HS-27A (cell line): ENCODE measurements around the gene TEN1.
"Not testable (repeated sequence)": the region's sequence is repeated elsewhere in the genome, so short reads cannot be mapped to it uniquely, and the experiment has no call there.

Source experiments
- DNase-seq: peaks from one replicate; pipeline ENCODE4 v3.0.0-alpha.2; 2012; ENCODE audit warnings: low read depth, missing footprints

TEN1 gene

GRCh38 chr17:76025294-76025693, 46.3 kb downstream of the TEN1 start:
- DNase-seq: no peak

DNA sequence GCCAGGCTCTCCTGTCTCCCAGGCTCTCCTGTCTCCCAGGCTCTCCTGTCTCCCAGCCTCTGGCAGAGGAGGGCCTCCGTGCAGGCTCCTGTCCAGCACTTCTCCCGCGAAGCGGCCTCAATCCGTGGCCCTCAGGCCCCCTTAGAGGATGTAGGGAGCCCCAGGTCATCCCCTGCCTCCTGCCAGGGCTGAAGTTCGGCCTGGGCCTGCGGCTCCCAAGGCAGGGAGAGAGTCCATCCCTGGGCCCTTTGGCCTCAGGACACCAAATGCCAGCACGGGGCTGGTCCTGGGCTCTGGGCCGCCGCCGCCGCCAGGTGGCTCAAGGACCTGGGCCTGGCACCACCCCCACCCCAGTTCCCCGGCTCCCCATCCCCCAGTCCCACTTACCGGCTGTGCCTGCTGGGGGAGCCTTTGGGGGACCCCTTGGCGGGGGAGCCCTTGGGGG, 47.7 kb downstream of the TEN1 start:
- no peak for DNase-seq

- DNase-seq: no peak
These were observed 48.3 kb downstream of the TEN1 start, which contains the start of gene EVPL for GRCh38 chr17:76027159-76027839. EVPL (minus strand) TSS chr17:76027306; CDS start chr17:76027198, 108 bp downstream.

DNA sequence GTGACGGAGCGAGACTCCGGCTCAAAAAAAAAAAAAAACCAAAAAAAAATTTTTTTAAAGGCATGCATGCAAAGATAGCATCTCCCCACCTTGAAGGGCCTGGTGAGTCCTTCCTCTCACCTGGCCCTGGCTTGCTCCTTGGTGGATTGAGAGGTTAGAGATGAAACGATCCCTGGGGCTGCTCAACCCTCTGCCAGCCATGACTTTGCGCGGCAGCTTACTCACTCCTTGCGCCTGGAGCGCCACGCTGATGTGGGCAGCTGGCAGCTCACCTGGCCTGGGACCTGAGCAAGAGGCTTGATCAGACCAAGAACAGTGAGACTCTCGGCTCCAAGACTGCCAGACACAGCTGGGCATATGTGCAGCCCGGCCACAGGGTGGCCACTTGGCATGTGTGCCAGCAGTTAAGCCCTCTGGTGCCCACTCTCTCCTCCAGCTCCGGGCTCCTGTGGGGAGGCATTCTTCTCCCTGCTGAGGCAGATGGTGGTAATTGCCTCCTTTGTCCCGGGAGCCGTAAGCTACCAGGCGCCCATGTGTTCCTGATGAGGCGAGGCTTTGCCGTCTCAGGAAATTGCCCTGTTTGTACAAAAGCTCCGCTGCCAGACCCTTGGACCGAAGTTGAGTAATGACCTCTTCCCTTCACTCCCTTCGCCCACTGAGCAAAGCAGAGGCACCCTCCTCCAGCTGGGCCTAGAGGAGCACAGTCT, 53.2 kb downstream of the TEN1 start:
- no peak for DNase-seq

GRCh38 chr17:76032780-76033108, 53.7 kb downstream of the TEN1 start:
- no peak for DNase-seq

DNA sequence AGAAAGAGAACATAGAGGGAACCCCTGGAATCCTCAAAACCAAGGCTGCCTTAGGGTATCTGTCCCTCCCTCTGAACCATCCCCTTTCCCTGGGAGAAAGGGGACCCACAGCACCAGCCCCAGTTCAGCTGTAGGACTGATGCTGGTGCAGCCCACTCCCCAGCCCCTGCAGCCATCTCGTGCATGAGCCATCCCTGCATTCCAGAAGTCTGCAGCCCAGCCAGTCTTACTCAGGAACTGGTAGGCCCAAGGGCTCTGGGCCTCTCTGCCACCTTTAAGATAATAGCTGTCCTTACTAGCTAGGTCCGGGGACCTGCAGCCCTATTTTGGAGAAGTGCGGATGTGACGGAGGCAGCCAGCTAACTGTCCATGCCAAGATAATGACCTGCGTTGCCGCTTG, 54.1 kb downstream of the TEN1 start:
- no peak for DNase-seq

DNA sequence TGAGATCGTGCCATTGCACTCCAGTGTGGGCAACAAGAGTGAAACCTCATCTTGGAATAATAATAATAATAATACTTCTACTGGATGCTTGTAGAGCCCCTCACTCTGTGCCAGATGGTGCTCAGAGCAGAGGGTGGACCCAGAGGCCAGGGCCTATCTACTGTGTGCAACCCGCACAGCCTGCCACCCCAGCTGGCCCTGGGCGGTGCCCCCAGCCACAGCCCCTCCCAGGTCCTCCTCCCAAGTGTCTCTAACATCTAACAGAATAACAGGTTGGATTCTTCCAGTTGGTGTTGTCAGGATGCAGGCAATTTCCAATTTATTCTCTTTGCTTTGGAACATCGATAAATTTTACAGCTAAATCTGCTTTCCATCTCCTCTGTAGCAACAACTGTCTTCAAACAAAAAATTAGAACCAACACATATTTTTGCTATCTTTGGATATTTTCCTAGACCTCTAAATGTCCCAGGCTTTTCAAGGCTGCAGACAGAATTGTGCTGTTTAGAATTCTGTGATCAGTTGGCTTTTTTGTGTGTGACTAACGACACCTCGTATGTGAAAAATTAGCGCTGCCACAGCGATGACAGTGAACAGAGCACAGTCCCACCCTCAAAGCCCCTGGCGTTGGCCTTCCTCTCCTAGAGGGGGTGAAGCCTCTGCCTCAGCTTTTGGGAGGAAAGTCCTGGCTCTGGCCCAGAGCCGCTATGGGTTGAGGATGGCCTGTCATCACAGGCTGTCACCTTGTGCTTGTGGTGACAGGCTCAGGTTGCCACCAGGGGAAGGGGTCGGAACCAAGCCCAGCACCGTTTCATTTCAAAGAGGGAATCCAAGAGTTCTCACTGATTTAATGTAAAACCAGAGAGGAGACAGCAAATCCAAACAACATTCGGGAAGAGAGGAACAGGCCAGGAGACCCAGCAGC, 55.6 kb downstream of the TEN1 start:
- DNase-seq: no peak

DNA sequence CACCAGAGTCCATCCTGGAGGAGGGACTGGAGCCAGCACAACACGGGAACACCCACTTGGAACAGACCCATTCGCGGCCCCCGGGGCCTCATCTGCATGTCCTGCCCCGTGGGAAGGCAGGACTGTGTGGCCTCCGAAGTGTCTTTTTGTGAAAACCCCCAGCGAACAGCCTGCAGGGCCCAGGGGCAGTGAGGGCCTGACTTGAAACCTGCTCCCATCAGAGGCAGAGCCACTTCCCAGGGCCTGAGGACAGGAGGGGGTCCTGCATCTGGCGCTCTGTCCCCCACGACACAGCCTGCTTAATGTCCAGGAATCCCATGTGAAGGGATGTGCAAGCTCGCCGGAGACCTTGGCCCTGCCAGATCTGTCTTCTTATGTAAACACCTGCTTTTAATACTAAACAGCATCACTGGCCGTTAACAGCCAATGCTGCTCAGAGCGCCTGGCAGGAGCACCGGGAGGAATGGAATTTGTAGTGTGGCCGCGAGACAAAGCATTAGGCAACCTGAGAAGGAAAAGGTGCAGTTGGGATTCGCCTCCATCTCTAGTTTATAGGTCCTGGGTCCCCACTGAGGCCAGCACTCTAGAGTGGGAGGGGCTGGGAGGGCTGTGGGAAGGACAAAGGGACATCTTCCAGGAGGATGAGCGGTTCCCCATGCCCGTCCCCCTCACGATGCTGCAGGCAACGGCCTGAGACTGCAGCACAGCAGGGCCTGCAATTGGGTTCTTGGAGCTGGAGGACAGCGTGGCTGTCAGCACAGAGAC, 57.6 kb downstream of the TEN1 start:
- DNase-seq: no peak

DNA sequence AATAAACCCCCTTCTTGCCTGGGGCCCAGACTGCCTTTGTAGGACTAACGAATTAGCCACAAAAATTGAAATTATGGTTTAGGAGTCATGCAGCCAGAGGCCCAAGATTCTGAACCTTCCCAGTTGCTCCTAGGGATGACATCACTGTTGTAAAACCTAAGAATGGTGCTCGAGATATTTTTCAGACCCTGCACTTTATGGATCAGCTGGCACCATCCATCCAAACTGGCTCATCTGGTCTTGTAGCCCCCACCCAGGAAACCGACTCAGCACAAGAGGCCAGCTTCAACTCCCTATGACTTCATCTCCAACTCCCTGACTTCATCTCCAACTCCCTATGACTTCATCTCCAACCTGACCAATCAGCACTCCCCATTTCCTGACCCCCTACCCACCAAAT, 59.0 kb downstream of the TEN1 start:
- DNase-seq: no peak

- DNase-seq: no peak
These were observed 60.1 kb downstream of the TEN1 start for GRCh38 chr17:76039121-76039520.

- no peak for DNase-seq
These were observed 61.3 kb downstream of the TEN1 start for GRCh38 chr17:76040376-76040775.

DNA sequence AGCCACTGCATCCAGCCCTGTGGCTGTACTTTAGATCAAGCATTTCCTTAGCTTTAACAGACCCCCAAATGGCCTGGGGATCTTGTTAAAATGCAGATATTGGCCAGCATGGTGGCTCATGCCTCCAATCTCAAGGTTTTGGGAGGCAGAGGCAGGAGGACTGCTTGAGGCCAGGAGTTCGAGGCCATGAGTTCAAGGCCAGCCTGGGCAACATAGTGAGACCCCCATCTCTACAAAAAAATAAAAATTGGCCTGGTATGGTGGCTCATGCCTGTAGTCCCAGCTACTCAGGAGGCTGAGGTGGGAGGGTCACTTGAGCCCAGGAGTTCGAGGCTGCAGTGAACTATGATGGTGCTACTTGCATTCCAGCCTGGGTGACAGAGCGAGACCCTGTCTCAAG, 63.8 kb downstream of the TEN1 start:
- not testable (repeated sequence) for DNase-seq

DNA sequence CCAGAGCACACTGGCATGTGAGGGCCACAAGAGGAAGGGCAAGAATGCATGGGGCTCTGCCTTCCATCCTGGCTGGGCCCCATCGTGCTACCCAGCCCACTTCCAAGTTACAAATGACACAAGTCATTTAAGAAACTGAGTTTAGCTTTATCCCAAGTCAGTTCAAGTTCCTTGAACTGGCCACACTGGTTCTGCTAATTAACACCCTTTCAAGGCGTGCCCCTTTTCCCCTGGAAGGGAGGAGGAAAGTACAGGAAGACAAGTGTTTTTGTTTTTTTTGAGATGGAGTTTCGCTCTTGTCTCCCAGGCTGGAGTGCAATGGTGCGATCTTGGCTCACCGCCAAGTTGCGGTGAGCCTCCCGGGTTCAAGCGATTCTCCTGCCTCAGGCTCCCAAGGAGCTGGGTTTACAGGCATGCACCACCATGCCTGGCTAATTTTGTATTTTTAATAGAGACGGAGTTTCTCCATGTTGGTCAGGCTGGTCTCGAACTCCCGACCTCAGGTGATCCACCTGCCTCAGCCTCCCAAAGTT, 65.5 kb downstream of the TEN1 start:
- not testable (repeated sequence) for DNase-seq

GRCh38 chr17:76046064-76046463, 67.0 kb downstream of the TEN1 start:
- no peak for DNase-seq

DNA sequence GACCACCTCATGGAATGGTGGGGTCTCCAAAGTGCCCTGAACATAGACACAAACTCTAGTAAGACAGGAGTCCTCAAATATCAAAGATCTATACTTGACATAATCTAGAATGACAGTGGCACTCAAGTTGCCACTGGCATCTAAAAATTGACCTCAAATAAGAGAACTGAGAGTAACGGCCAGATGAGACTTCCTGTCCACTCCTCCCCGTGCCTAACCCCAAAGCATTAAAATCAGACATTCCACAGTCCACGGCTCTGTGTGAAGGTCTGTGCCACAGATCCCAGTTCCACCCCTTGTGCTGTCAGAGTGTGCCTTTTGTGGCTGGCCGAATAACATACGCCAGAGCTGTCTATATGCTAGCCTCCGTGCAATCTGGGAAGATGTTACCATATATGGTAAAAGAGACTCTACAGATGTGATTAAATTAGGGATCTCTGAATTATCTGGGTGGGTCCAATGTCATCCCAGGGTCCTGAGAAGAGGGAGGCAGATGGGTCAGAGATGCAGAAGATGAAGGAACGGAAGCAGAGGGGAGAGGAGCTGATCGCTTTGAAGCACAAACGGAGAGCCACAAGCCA, 69.1 kb downstream of the TEN1 start:
- no peak for DNase-seq

DNA sequence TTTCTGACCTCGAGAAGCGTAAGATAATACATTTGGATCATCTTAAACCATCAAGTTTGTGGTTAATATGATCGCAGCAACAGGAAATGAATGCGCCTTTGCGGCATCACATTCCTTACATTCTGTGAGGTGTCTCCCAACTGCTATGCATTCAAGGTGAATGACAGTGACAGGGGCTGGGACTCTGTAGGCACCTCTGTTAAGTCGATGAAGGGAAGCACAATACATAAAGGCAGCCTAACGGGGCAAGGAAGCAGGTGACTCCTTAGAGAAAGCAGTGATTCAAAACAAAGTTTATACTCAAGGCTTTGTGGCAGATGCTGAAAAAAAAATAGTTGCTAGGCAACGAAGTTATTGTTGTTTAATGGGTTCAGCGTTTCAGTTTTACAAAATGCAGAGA, 69.7 kb downstream of the TEN1 start:
- no peak for DNase-seq

GRCh38 chr17:76049239-76049638, 70.2 kb downstream of the TEN1 start:
- no peak for DNase-seq

- no peak for DNase-seq
These were observed 70.9 kb downstream of the TEN1 start for GRCh38 chr17:76049836-76050537.
